SK-N-MC (cell line): ENCODE data around the gene TBC1D2B.
"Not testable (repeated sequence)": the region's sequence is repeated elsewhere in the genome, so short reads cannot be mapped to it uniquely, and the experiment has no call there.

Source experiments
- EZH2 ChIP-seq: fragments of 200-600 bp; sonication (generic); IDR thresholded peaks from one replicate; pipeline ENCODE4 v1.6.1; 2017; ENCODE audit warnings: antibody characterized with exemption
- FOXP2 ChIP-seq: optimal IDR thresholded peaks from 2 replicates; pipeline ENCODE3; 2011; ENCODE audit warnings: mild to moderate bottlenecking, moderate library complexity; ENCODE audit not compliant: insufficient read depth; ENCODE audit errors: extremely low read length, control extremely low read depth
- POLR2AphosphoS5 ChIP-seq: IDR thresholded peaks from 2 replicates; pipeline ENCODE4 v1.6.1; 2012; ENCODE audit warnings: mild to moderate bottlenecking, low read depth, low read length, borderline replicate concordance

- not testable (repeated sequence) for TF ChIP-seq EZH2, POLR2AphosphoS5, FOXP2
Measured at GRCh38 chr15:77953926-77954325, 123.6 kb downstream of the TBC1D2B start.
